SU-DHL-6 (cell line): ENCODE data around the gene GINS3.

ENCODE experiments used
- CTCF ChIP-seq: fragments of 200-600 bp; sonication (generic); IDR thresholded peaks from one replicate; pipeline ENCODE4 v1.5.1; 2017; ENCODE audit warnings: antibody characterized with exemption, mild to moderate bottlenecking, low read length, moderate library complexity; ENCODE audit not compliant: insufficient read depth, poor library complexity, severe bottlenecking
- EZH2phosphoT487 ChIP-seq: fragments of 200-600 bp; sonication (generic), shearing (Covaris generic); conservative IDR thresholded peaks from 2 replicates; pipeline ENCODE4 v1.6.1; 2018; ENCODE audit warnings: mild to moderate bottlenecking, antibody characterized with exemption, low read length, moderate library complexity, mixed read lengths

- no peak for TF ChIP-seq CTCF
- no peak for TF ChIP-seq EZH2phosphoT487
Observed at GRCh38 chr16:58392215-58393137, at the start of gene GINS3.
